ENCODE measurements around the gene GNGT2.

Gene GNGT2

GRCh38 chr17:49210158-49211029 is at the start of gene GNGT2, which contains the start of gene ABI3:
Gene GNGT2, minus strand, starts transcription at chr17:49210574. Its CDS starts 3,152 bp downstream, at chr17:49207422.
Gene ABI3, plus strand, starts transcription at chr17:49210707. Its CDS starts 18 bp downstream, at chr17:49210725.
- peak; percentile 58 for DNase-seq (ENCODE audit: low read depth)

DNA sequence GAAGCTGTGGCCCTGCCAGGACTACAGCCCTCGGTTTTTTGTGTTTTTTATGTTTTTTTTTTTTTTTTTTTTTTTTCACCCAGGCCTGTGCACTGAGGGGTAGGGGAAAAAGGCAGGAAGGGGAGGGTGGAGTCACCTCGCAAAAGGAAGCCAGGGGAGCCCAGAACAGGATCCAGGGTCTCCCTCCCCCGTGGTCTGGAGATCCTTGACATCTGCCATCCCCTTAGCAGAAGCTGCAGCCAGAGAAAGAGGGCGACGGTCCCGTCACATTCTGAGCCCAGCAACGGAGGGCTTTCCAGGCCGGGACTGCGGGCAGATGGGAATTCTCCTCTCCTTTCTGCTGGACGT is 49.3 kb upstream of the GNGT2 start:
- no peak for DNase-seq (ENCODE audit: low read depth)

DNA sequence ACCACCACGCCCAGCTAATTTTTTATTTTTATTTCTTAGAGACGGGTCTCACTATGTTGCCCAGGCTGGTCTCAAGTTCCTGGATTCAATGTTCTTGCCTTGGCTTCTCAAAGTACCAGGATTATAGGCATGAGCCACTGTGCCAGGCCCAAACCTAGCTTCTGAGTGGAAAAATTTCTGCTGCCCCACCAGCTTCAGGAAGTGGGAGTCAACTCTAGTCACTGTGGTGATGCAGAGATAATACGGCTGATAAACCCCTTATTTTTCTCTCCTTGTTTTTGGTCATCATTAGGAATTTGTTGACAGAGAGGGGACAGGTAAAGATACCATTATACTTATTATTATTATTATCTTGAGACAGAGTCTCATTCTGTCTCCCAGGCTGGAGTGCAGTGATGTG is 48.0 kb upstream of the GNGT2 start:
- no peak for DNase-seq (ENCODE audit: low read depth)

GRCh38 chr17:49255125-49255524 is 44.8 kb upstream of the GNGT2 start:
- no peak for DNase-seq (ENCODE audit: low read depth)

DNA sequence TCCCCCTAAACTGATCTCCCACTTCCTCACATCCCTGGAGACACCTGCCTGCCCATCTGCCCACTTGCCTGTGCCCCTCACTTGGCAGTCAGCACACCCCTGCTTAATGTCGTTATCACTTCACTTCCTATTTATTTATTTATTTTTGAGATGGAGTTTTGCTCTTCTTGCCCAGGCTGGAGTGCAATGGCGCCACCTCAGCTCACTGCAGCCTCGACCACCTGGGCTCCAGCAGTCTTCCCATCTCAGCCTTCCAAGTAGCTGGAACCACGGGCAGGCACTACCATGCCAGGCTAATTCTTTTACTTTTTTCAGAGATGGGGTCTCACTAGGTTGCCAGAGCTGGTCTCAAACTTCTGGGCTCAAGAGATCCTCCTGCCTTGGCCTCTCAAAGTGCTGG is 43.7 kb upstream of the GNGT2 start:
- DNase-seq (ENCODE audit: low read depth), result no peak

- DNase-seq (ENCODE audit: low read depth), result no peak
Measured at GRCh38 chr17:49252148-49252695, 41.8 kb upstream of the GNGT2 start.

DNA sequence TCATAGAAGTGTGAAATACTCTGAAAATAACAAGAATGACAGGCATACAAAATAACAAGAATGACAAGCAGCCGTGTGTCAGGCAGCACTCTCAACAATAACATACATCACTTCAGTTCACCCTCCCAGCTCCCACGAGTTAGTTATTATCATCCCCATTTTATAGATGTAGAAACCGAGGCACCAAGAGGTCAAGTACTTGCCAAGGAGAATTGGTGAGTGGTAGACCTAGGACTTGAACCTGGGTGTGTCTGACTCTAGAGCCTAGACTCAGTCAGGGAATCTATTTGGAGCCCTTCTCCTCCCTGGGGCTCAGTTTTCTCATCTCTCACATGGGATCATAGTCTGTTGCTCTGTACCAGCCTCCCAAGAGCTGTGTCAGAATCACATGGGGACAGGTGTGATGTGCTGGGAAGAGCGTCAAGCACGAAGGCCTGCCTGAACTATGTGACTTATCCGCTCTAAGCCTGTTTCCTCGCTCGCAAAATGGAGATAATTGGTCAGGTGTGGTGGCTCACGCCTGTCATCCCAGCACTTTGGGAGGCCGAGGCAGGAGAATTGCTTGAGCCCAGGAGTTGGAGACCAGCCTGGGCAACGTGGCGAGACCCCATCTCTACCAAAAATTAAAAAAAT is 39.6 kb upstream of the GNGT2 start:
- no peak for DNase-seq (ENCODE audit: low read depth)

DNA sequence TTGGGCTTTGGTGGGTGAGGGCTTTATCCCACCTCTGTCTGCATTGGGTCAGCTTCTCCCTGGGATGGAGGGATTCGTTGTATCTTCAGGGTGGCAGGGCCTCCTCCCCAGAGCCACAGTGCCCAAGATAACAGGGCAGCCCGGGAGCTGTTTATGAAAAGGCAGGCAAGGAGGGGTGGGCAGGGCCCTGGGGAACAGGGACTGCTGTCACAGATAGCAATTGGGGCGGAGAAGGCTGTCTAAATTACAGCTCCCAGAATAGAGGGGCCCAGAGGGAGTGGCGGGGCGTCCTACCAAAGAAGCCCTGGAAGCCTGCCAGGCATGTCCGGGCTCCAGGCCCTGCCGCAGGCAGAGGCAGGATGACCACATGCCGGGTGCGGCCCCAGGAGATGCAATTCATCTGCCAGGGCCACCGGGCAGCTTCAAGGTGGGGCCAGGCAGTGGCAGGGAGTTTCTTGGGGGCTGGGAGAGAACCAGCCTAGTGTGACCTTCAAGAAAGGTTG is 39.0 kb upstream of the GNGT2 start:
- no peak for DNase-seq (ENCODE audit: low read depth)

GRCh38 chr17:49247944-49248343 is 37.6 kb upstream of the GNGT2 start:
- no peak for DNase-seq (ENCODE audit: low read depth)

DNA sequence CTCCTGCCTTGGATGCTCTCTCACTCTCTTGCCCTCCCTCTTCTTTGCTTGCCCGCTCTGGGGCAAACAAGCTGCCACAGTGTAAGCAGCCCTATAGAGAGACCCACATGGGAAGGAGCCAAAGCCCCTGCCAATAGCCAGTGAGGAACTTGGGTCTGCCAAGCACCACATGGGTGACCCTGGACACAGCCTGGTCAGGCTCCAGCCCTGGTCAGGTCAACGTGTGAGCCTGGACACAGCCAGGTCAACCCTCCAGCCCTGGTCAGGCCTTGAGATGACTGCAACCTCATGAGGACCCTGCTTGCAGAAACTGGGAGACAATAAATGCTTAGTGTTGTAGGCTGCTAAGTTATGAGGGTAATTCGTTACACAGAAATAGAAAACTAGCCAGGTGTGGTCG is 34.5 kb upstream of the GNGT2 start:
- no peak for DNase-seq (ENCODE audit: low read depth)

DNA sequence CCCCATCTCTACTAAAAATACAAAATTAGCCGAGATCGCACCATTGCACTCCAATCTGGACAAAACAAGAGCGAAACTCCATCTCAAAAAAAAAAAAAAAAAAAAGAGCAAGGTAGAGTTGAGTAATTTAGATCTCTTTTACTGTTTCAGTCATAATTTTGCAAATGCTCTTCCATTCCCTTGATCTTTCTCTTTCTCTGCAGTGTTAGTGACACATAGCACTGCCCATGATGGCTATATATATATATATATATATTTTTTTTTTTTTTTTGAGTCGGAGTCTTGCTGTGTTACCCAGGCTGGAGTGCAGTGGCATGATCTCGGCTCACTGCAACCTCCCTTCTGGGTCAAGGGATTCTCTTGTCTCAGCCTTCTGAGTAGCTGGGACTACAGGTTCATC is 32.4 kb upstream of the GNGT2 start:
- no peak for DNase-seq (ENCODE audit: low read depth)

GRCh38 chr17:49241692-49242397 is 31.5 kb upstream of the GNGT2 start:
- DNase-seq (ENCODE audit: low read depth), result no peak

- no peak for DNase-seq (ENCODE audit: low read depth)
Measured at GRCh38 chr17:49241040-49241439, 30.7 kb upstream of the GNGT2 start.

- no peak for DNase-seq (ENCODE audit: low read depth)
Measured at GRCh38 chr17:49240619-49241018, 30.2 kb upstream of the GNGT2 start.

- DNase-seq (ENCODE audit: low read depth), result no peak
Measured at GRCh38 chr17:49239963-49240362, 29.6 kb upstream of the GNGT2 start.

DNA sequence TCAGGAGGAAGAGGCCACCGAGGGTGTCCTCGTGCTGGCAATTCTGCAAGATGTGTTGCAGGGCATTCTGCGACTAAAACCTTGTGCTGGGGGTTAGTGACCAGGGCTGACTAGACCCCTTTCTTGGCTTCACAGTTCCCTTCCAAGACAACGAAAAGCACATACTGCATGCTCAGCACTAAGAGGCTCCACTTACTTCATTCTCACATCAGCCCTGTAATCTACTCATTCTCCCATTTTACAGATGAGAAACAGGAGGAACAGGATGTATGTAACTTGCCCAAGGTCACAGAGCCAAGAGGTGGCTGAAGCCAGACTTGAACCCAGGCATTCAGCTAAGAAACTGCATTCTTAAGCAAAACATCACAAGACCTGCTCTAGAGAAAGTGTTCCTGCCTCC is 25.5 kb upstream of the GNGT2 start:
- no peak for DNase-seq (ENCODE audit: low read depth)

GRCh38 chr17:49234509-49235080 is 24.2 kb upstream of the GNGT2 start:
- no peak for DNase-seq (ENCODE audit: low read depth)

- no peak for DNase-seq (ENCODE audit: low read depth)
Measured at GRCh38 chr17:49231563-49231894, 21.2 kb upstream of the GNGT2 start.

DNA sequence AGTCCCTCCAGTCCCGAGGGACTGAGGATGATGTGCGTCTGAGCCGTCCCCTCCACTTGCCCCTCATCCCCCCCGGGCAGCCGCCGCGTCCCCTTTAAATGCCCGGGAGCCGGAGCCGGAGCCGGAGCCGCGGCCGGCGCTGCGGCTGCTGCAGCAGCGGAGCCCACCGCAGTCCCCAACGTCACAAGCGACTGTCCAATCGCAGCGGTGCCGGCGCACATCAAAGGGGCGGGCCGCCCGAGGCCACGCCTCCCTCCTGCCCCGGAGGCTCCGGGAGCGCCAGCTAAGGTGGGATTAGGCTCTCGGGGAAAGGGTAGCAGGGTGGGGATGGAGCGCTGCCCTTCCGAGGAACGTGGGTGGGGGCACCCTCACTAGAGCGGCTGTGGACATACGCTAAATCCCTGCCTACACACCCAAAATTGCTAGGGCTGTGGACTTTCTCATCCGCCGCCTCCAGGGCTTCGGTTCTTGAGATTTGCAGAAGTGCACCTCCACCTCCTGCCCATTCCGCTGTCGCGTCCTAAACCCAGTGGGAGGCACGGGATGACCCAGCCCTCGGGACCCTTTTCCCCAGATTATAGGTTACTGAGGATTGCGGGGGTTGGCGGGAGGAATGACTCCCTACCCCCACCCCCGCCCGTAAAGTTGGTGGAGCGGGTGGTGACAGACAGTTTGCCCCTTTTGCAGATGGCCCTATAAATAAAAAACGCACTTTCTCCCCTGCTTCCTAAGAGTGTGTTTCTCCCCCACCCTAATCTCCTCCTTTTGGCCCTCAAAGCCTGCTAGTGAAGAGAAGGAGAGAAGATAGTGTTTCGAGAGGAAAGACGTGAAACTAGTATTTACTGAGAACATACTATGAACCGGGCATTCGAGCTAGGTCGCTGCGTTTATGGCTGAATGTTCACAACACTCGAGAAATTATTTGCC is 20.5 kb upstream of the GNGT2 start, which contains the start of gene PHOSPHO1:
PHOSPHO1 (minus strand) TSS at position 152 of the 927 bp plus-strand sequence. CDS start 4,096 bp downstream, outside the sequence.
- peak; percentile 86 for DNase-seq (ENCODE audit: low read depth)

- no peak for DNase-seq (ENCODE audit: low read depth)
Measured at GRCh38 chr17:49229805-49230600, 19.6 kb upstream of the GNGT2 start.

All from activated T-cell treated with anti-CD3 and anti-CD28 coated beads for 48 hours (primary cell).